Lung (tissue), 12 donors: Measurements from ENCODE around the gene SOD2. TPM values are rescaled to one million over a fixed set of nuclear protein-coding genes. Genes with fewer than 3 reads are reported as not detected.
A peak's percentile ranks its signal among the peaks of the same experiment; 100 is the strongest.

ENCODE experiments used
- ATAC-seq: fragments of 200-7000 bp; cut with Tn5 transposase; one replicate; pipeline ENCODE4 v1.9.1; 2020; ENCODE audit warnings: moderate number of reproducible peaks; ENCODE audit not compliant: insufficient read depth, low FRiP score
- DNase-seq, 3 donors: peaks; one replicate each; pipeline ENCODE4 v3.0.0-alpha.2; 2013 to 2017
- H3K27ac ChIP-seq, 2 donors: one replicate each; pipeline ENCODE4 v1.5.1; 2013; ENCODE audit warnings: mild to moderate bottlenecking in 2 of 2, moderate library complexity in 2 of 2, control low read depth in 1 of 2, inconsistent platforms in 1 of 2, low read depth in 1 of 2, low read length in 1 of 2
- H3K27me3 ChIP-seq, 3 donors: one replicate each; pipeline ENCODE4 v1.5.1; 2013; ENCODE audit warnings: low read length in 2 of 3; ENCODE audit not compliant: control insufficient read depth in 3 of 3, insufficient read depth in 3 of 3
- H3K36me3 ChIP-seq, 4 donors: one replicate each; pipeline ENCODE4 v1.5.1; 2013; ENCODE audit warnings: low read length in 4 of 4, mild to moderate bottlenecking in 1 of 4, moderate library complexity in 1 of 4; ENCODE audit not compliant: control insufficient read depth in 4 of 4, insufficient read depth in 4 of 4
- H3K4me1 ChIP-seq, 5 donors: one replicate each; pipeline ENCODE4 v1.5.1; 2013; ENCODE audit warnings: low read length in 5 of 5, mild to moderate bottlenecking in 2 of 5, moderate library complexity in 1 of 5; ENCODE audit not compliant: control insufficient read depth in 5 of 5, insufficient read depth in 5 of 5
- H3K4me3 ChIP-seq: one replicate; pipeline ENCODE4 v1.5.1; 2013; ENCODE audit warnings: mild to moderate bottlenecking, control low read depth, moderate library complexity
- H3K9ac ChIP-seq, 2 donors: one replicate each; pipeline ENCODE4 v1.5.1; 2013; ENCODE audit warnings: low read length in 2 of 2, control low read depth in 1 of 2; ENCODE audit not compliant: insufficient read depth in 1 of 2
- H3K9me3 ChIP-seq, 4 donors: one replicate each; pipeline ENCODE4 v1.5.1; 2013; ENCODE audit warnings: low read length in 3 of 4, mild to moderate bottlenecking in 1 of 4, moderate library complexity in 1 of 4; ENCODE audit not compliant: control insufficient read depth in 4 of 4, insufficient read depth in 3 of 4
- WGBS, 2 donors: extraction: QIAGEN DNeasy Blood & Tissue Kit; methylation state at CpG; one replicate each; pipeline ENCODE4 v1.1.7; 2013; 5-methylcytosine and 5-hydroxymethylcytosine counted together
- polyA plus RNA-seq, 2 donors: library from polyadenylated mRNA; stranded (reverse); fragments of 200-250 nt; gene quantifications; one replicate each; pipeline ENCODE4 v1.2.1, GENCODE V29; 2013
- total RNA-seq, 2 donors: library from RNA; depleted of rRNA in 1 of 2; stranded (reverse); fragments of >200 nt in 1 of 2; gene quantifications; one replicate each; pipeline ENCODE4 v1.2.1, GENCODE V29; 2014 to 2021
- TF ChIP-seq, protein P1 (sequence below): IDR thresholded peaks from 2 replicates; pipeline ENCODE4 v1.5.1; 2012; ENCODE audit warnings: mild to moderate bottlenecking; ENCODE audit errors: control extremely low read depth, extremely low read depth
- donor health status: control.
- donor health status: control.
- donor health status: Bipolar disorder and iron deficiency.
- donor health status: healthy.
- donor health status: DM: yes; HTN: yes; CAD: no.

SOD2 gene
- total and polyA plus RNA-seq, 4 donors: 219 to 3,918 (median 802) TPM

DNA sequence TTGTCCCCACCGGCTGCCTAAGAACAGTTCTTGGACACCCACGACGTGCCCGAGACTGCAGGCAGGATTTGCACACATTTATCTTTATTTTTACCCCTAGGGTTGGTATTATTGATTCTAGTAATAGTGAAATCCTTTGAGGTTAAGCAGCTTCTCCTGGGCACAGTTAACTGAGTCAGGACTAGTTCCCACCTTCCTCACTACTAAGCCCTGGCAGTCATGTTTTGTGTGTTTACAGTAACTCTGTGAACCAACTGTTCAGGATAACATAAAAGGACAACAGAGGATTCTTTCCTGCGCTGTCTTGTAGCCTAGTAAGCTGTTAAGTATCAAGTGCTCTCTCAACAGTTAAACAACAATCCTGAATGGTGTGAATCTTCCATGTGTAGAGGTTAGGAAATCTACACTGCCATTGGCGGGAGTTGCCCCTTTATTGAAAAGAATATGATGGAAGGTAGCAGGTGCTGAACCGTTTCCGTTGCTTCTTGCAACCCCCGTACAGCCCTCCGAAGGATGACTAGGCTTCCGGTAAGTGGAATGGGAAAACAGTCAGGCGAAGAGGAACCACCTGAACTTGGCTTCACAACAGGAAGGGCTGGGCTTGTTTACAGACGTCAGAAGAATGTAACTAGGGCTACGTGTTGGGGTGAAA is 979 bp upstream of the SOD2 start:
- peak in 2 of 3 donors; percentile 37 to 50 for DNase-seq
- Histone ChIP-seq H3K4me1 (peaks cover 3 to 24% (median 8%) of the 10 kb centered on the region in 5 donors), H3K27me3 (no peaks in the 10 kb centered on the region), H3K36me3 (peaks cover 0 to 3% (median 1%) of the 10 kb centered on the region in 4 donors), H3K4me3 (peak overlapping the region; percentile 79), H3K9ac (peak overlapping the region; percentile 33 to 65), H3K27ac (peak overlapping the region; percentile 99), H3K9me3 (no peaks in the 10 kb centered on the region)
- 6 to 13% methylated on average over 14 of the region's 14 CpGs for WGBS, 2 donors
- TF ChIP-seq, protein P1, sequence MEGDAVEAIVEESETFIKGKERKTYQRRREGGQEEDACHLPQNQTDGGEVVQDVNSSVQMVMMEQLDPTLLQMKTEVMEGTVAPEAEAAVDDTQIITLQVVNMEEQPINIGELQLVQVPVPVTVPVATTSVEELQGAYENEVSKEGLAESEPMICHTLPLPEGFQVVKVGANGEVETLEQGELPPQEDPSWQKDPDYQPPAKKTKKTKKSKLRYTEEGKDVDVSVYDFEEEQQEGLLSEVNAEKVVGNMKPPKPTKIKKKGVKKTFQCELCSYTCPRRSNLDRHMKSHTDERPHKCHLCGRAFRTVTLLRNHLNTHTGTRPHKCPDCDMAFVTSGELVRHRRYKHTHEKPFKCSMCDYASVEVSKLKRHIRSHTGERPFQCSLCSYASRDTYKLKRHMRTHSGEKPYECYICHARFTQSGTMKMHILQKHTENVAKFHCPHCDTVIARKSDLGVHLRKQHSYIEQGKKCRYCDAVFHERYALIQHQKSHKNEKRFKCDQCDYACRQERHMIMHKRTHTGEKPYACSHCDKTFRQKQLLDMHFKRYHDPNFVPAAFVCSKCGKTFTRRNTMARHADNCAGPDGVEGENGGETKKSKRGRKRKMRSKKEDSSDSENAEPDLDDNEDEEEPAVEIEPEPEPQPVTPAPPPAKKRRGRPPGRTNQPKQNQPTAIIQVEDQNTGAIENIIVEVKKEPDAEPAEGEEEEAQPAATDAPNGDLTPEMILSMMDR: no peak
- peak; percentile 32 for ATAC-seq

DNA sequence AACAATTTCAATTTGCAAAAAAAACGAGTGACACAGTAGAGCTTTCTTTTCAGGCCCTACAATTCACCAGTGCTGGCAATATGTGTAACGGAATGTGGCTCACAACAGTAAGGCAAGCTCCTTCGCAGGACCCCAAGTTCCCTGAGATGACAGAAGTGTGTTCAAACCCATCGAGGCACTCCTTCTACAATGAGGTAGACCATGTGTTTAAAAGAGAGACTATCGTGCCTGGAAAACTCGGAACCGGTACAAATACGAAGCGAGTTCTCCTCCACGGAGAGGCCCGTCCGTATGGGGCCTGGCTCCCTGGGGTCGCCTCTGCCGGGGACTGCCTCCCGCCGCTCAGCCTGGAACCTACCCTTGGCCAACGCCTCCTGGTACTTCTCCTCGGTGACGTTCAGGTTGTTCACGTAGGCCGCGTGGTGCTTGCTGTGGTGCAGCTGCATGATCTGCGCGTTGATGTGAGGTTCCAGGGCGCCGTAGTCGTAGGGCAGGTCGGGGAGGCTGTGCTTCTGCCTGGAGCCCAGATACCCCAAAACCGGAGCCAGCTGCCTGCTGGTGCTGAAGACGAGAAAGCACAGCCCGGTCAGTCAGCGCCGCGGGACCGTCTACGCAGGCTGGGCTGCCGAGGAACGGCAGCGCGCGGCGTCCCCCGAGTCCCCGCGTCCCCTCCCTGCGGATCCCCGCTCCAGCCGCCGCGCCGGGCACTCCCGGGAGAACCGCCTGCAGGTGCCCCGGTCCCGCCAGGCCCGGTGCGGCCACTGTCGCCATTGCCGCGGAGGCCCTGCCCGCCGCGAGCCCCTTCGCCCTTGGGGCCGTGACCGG is 526 bp downstream of the SOD2 start:
- TF ChIP-seq, protein P1: no peak
- peaks cover 0 to 9% (median 3%) of the 10 kb centered on the region in 4 donors for H3K36me3 ChIP-seq
- peaks cover 4 to 24% (median 9%) of the 10 kb centered on the region in 5 donors for H3K4me1 ChIP-seq
- ATAC-seq (peak; percentile 36), DNase-seq (peak; percentile 51 to 53 (median 52))
- H3K4me3 ChIP-seq: peak overlapping the region; percentile 93
- peak overlapping the region; percentile 99 for H3K27ac ChIP-seq
- H3K9ac ChIP-seq: peak overlapping the region; percentile 33 to 75
- WGBS, 2 donors: 1 to 2% methylated on average over 35 to 66 of the region's 66 CpGs
- H3K27me3 ChIP-seq: no peaks in the 10 kb centered on the region
- no peaks in the 10 kb centered on the region for H3K9me3 ChIP-seq

DNA sequence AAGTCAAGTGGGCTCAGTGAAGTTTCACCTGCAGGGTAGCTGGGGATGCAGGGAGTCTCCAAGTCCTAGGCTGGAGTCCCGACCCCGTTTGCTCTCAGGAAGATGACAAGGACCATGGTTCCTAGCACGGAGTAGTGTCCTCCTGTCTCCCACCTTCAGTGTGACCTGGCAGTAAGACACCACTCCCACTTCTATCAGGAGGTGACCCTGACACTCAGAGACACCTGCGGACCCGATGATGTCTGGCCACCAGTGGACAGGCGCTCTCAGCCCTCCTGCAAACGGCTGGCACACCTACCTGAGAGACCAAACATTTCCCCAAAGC is 1.1 kb downstream of the SOD2 start:
- TF ChIP-seq, protein P1: no peak
- DNase-seq (peak in 1 of 3 donors; percentile 18), ATAC-seq (no peak)
- Histone ChIP-seq H3K9me3 (no peaks in the 10 kb centered on the region), H3K27ac (peak overlapping the region; percentile 99), H3K4me1 (peaks cover 4 to 24% (median 9%) of the 10 kb centered on the region in 5 donors), H3K36me3 (peaks cover 4 to 12% (median 5%) of the 10 kb centered on the region in 4 donors), H3K4me3 (peak overlapping the region; percentile 93), H3K9ac (peak overlapping the region in 1 of 2 donors; percentile 75), H3K27me3 (no peaks in the 10 kb centered on the region)
- WGBS, 2 donors: 24 to 47% methylated on average over 7 of the region's 7 CpGs
